Suprapubic skin (tissue), 4 donors: ENCODE measurements around the gene ING3. TPM values are rescaled to one million over a fixed set of nuclear protein-coding genes. Genes with fewer than 3 reads are reported as not detected.

Experiments used
- DNase-seq, 2 donors: peaks; one replicate each; pipeline ENCODE4 v3.0.0-alpha.2; 2019; ENCODE audit warnings: low spot score in 2 of 2
- H3K27ac ChIP-seq: fragments of 200-600 bp; sonication (generic); one replicate; pipeline ENCODE4 v1.5.1; 2019
- H3K27me3 ChIP-seq: fragments of 200-600 bp; sonication (generic); one replicate; pipeline ENCODE4 v1.5.1; 2019
- H3K36me3 ChIP-seq: fragments of 200-600 bp; sonication (generic); one replicate; pipeline ENCODE4 v1.5.1; 2019
- H3K4me1 ChIP-seq: fragments of 200-600 bp; sonication (generic); one replicate; pipeline ENCODE4 v1.5.1; 2019
- H3K4me3 ChIP-seq: fragments of 200-600 bp; sonication (generic); one replicate; pipeline ENCODE4 v1.5.1; 2019; ENCODE audit warnings: mild to moderate bottlenecking
- H3K9me3 ChIP-seq: fragments of 200-600 bp; sonication (generic); one replicate; pipeline ENCODE4 v1.5.1; 2019
- CTCF ChIP-seq, 2 donors: fragments of 200-600 bp in 1 of 2; fragments of 450-650 bp in 1 of 2; sonication (generic) in 1 of 2; IDR thresholded peaks; one replicate each; pipeline ENCODE4 v1.5.1; 2016 to 2019; ENCODE audit warnings: antibody characterized with exemption in 2 of 2, mild to moderate bottlenecking in 1 of 2, moderate library complexity in 1 of 2
- EP300 ChIP-seq: sonication (generic); formaldehyde crosslinking; IDR thresholded peaks from one replicate; pipeline ENCODE4 v1.6.1; 2017; ENCODE audit warnings: antibody characterized with exemption
- POLR2A ChIP-seq, 2 donors: fragments of 450-650 bp; IDR thresholded peaks; one replicate each; pipeline ENCODE4 v1.6.1; 2017; ENCODE audit warnings: antibody characterized with exemption in 2 of 2, mild to moderate bottlenecking in 2 of 2, moderate library complexity in 2 of 2
- POLR2AphosphoS5 ChIP-seq, 3 donors: sonication (generic); formaldehyde crosslinking; IDR thresholded peaks; one replicate each; pipeline ENCODE4 v1.6.1; 2017; ENCODE audit warnings: antibody characterized with exemption in 3 of 3
- WGBS: methylation state at CpG from one replicate; pipeline ENCODE4 v1.1.5; 2018; 5-methylcytosine and 5-hydroxymethylcytosine counted together
- total RNA-seq, 4 donors: library from RNA; depleted of rRNA; stranded (reverse); fragments of >200 nt; gene quantifications; one replicate each; pipeline ENCODE4 v1.1.0, GENCODE V29; 2016

Gene ING3
- total RNA-seq, 4 donors from 2014 or later, result 12.6 to 17.8 (median 16.2) TPM

DNA sequence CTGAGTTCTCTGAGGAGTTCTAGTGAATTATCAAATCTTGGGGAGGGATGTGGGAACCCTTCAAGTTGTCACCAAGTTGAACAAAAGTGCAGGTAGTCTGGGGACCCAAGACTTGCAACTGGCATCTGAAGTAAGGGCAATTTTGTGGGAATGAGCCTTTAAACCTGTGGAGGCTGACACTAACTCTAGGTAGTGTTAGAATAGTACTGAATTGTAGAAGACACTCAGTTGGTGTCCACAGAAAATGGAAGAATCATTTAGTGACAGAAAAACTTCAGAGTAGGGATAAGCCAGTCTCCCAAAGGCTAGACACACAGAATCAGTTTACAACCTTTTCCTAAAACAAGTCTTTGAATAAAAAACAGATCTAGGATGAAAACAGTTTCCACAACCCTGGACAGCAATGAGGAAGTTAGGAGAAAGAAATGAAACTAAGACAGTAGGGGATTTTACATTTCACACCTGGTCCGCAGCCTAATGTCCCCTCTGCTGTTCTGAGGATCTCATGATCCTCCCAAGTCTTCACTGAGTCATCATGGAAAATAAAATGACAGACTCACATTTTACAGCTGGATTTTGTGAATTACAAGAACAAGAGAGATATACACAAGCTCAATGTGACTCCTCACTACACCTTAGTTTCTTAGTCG, 23.0 kb upstream of the ING3 start:
- no peaks in the 10 kb centered on the region for H3K9me3 ChIP-seq
- WGBS, result 82% methylated on average over 2 of the region's 2 CpGs
- no peaks in the 10 kb centered on the region for H3K36me3 ChIP-seq
- no peak overlapping the region for H3K27ac ChIP-seq
- no peak overlapping the region for H3K4me3 ChIP-seq
- H3K4me1 ChIP-seq, result no peaks in the 10 kb centered on the region
- DNase-seq, result no peak
- H3K27me3 ChIP-seq, result no peaks in the 10 kb centered on the region
- no peak for TF ChIP-seq POLR2A (IDR thresholded peaks at IDR 0.05)
- no peak for TF ChIP-seq POLR2AphosphoS5 (IDR thresholded peaks at IDR 0.05)
- TF ChIP-seq EP300, result no peak
- no peak for TF ChIP-seq CTCF (IDR thresholded peaks at IDR 0.05)

DNA sequence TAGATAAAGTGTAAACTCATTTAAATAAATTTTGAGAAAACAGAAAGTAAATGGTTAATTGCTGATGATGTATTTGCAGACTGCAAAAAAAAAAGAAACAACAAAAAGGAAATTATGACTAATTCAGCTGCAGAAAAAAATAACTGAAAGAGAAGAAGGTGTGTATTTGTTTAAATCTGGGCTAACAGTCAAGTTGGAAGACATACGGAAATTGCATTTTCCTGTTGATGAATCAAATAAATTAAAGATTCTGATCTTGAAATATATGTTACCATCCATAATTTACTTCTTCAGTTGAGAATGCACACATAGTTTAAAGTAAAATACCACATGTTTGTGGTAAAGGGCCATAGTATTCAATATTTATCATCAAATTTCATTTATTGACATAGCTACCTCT, 19.3 kb upstream of the ING3 start:
- Histone ChIP-seq H3K9me3 (no peaks in the 10 kb centered on the region), H3K4me1 (no peaks in the 10 kb centered on the region)
- TF ChIP-seq POLR2AphosphoS5 (IDR thresholded peaks at IDR 0.05) (no peak), EP300 (no peak), CTCF (IDR thresholded peaks at IDR 0.05) (no peak), POLR2A (IDR thresholded peaks at IDR 0.05) (no peak)

GRCh38 chr7:120933475-120933874, 17.1 kb upstream of the ING3 start:
- H3K9me3 ChIP-seq, result no peaks in the 10 kb centered on the region
- no peak overlapping the region for H3K27ac ChIP-seq
- no peak for TF ChIP-seq POLR2A (IDR thresholded peaks at IDR 0.05)
- no peak for TF ChIP-seq CTCF (IDR thresholded peaks at IDR 0.05)
- TF ChIP-seq POLR2AphosphoS5 (IDR thresholded peaks at IDR 0.05), result no peak
- no peak for TF ChIP-seq EP300

More for the DNA sequence above, 19.3 kb upstream of the ING3 start:
- Histone ChIP-seq H3K36me3 (no peaks in the 10 kb centered on the region), H3K4me3 (no peak overlapping the region), H3K27ac (no peak overlapping the region), H3K27me3 (no peaks in the 10 kb centered on the region)
- DNase-seq, result no peak
- 17% methylated on average over 1 of the region's 1 CpG for WGBS

DNA sequence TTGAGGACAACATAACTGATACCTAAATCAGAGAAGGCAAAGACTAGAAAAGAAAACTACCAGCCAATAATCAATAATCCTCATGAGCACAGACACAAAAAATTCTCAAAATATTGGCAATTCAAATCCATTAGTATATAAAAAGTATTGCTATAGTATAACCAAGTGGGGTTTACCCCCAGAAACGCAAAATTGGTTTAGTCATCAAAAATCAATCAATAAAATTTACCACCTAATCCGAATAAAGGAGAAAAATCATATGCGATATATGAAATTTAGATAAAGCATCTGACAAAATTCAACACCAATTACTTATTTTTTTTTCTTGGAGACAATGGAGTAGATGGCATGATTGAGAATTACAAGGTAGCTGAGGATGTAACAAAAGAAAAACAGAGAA, 11.2 kb upstream of the ING3 start:
- TF ChIP-seq POLR2A (IDR thresholded peaks at IDR 0.05) (no peak), POLR2AphosphoS5 (IDR thresholded peaks at IDR 0.05) (no peak), EP300 (no peak), CTCF (IDR thresholded peaks at IDR 0.05) (no peak)
- H3K4me1 ChIP-seq, result no peaks in the 10 kb centered on the region
- H3K27ac ChIP-seq, result no peak overlapping the region
- H3K27me3 ChIP-seq, result no peaks in the 10 kb centered on the region
- 60% methylated on average over 3 of the region's 3 CpGs for WGBS
- no peak for DNase-seq
- H3K4me3 ChIP-seq, result no peak overlapping the region
- no peaks in the 10 kb centered on the region for H3K9me3 ChIP-seq
- H3K36me3 ChIP-seq, result no peaks in the 10 kb centered on the region

More at GRCh38 chr7:120933475-120933874, 17.1 kb upstream of the ING3 start:
- Histone ChIP-seq H3K36me3 (no peaks in the 10 kb centered on the region), H3K4me3 (no peak overlapping the region), H3K27me3 (no peaks in the 10 kb centered on the region), H3K4me1 (no peaks in the 10 kb centered on the region)
- no peak for DNase-seq
- WGBS, result 67% methylated on average over 1 of the region's 1 CpG

GRCh38 chr7:120941064-120941463, 9.5 kb upstream of the ING3 start:
- Histone ChIP-seq H3K36me3 (no peaks in the 10 kb centered on the region), H3K27ac (no peak overlapping the region), H3K27me3 (no peaks in the 10 kb centered on the region), H3K4me3 (no peak overlapping the region), H3K9me3 (no peaks in the 10 kb centered on the region), H3K4me1 (no peaks in the 10 kb centered on the region)
- TF ChIP-seq CTCF (IDR thresholded peaks at IDR 0.05), result no peak
- no peak for TF ChIP-seq POLR2A (IDR thresholded peaks at IDR 0.05)
- no peak for TF ChIP-seq EP300
- TF ChIP-seq POLR2AphosphoS5 (IDR thresholded peaks at IDR 0.05), result no peak
- WGBS, result 7% methylated on average over 1 of the region's 1 CpG
- no peak for DNase-seq
